Limb (tissue), 2 donors: ENCODE measurements around the gene KRT86.
"Not testable (repeated sequence)": the region's sequence is repeated elsewhere in the genome, so short reads cannot be mapped to it uniquely, and the experiment has no call there.

Experiments
- DNase-seq, 2 donors: peaks; one replicate each; pipeline ENCODE4 v3.0.0-alpha.2; 2016; ENCODE audit errors: extremely low spot score in 2 of 2

KRT86 gene

GRCh38 chr12:52290483-52291134 is 16.2 kb downstream of the KRT86 start:
- DNase-seq = not testable (repeated sequence)

GRCh38 chr12:52291267-52291935 is 17.0 kb downstream of the KRT86 start, which contains the start of gene KRT81:
TSS of gene KRT81 (minus strand) at chr12:52291534. CDS start at chr12:52291465, 69 bp downstream.
- DNase-seq = no peak

DNA sequence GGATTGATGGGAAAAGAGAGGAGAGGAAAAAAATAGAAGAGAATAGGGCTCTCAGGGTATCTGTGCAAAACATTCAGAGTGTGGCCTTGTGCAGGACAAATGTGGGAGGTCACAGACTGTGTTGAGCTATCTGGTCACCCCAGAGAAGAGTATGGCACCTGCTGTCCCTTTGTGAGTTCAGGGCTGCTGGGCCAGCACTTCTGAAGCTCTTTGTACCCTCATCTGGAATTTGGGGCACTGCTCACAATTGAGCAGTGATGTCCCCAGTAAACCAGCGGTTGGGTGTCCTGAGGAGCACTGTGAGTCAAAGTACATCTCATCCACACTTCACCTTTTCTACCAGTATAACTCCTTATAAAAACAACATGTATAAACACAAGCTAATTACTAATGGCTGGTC is 19.5 kb downstream of the KRT86 start:
- DNase-seq = no peak

GRCh38 chr12:52294803-52295202 is 20.4 kb downstream of the KRT86 start:
- no peak for DNase-seq

- no peak for DNase-seq
Measured at GRCh38 chr12:52295663-52296062, 21.2 kb downstream of the KRT86 start.

DNA sequence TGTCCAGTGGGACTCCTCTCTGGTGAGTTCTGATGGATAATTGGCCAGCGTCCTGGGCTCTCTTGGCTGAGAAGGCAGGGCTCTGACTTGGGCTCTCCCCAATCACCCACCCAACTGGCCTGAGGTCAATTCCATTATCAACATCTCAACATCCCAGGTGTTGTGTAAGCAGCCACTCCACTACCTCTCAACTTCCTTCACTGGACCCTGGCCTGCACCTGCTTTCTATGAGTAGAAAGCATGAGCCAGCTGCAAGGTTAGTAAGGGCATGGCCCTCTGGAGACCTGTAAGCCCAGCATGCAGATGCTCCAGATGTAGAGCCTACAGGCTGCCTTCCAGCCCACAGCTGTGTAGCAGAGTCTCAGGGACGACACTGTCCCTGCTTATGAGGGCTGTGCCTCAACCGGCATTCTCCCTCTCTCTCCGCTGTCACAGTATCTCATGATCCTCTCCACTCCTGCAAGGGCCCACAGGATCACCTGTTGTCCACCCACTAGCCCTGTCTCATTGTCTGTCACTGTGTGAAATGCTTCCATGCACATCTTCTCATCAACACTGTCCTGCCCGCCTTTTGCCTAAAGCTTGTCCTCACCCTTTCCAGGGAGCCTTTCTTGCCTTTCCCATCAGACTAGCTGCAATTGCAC is 22.2 kb downstream of the KRT86 start:
- no peak for DNase-seq

GRCh38 chr12:52298677-52299190 is 24.3 kb downstream of the KRT86 start:
- DNase-seq = no peak

- no peak for DNase-seq
Measured at GRCh38 chr12:52300796-52301691, 26.6 kb downstream of the KRT86 start.

GRCh38 chr12:52301721-52302120 is 27.3 kb downstream of the KRT86 start:
- DNase-seq = not testable (repeated sequence)

DNA sequence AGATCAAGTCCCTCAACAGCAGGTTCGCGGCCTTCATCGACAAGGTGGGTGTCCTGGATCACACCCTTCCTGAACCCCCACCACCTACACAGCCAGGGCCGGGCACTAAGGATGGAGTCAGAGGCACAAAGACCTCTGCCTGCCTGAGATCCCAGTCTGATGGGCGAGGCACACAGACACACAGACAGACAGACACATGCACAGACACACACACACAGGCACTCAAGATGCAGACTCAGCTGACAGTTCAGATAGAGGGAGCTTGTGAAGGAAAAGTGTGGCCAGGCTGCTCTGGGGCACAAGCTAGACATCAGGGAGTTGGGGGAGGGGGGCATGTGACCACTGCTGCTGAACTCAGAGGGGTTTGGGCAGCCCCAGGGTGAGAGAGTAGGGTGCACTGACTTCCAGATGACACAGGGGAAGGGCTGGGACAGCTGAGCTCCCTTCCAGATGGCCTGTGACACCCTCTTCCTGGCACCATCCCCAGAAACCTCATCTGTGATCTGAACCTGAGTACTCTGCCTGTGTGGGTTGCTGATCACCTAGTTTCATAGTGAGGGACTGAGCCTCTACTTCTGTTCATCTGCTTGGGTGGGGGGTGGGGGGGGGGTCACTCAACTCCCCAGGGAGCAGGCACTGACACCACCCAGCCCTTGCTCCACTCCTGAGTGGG is 27.9 kb downstream of the KRT86 start:
- not testable (repeated sequence) for DNase-seq

GRCh38 chr12:52304941-52305411 is 30.5 kb downstream of the KRT86 start:
- not testable (repeated sequence) for DNase-seq

- no peak for DNase-seq
Measured at GRCh38 chr12:52305921-52306705, 31.7 kb downstream of the KRT86 start.

- DNase-seq = no peak
Measured at GRCh38 chr12:52306731-52307130, 32.3 kb downstream of the KRT86 start.

DNA sequence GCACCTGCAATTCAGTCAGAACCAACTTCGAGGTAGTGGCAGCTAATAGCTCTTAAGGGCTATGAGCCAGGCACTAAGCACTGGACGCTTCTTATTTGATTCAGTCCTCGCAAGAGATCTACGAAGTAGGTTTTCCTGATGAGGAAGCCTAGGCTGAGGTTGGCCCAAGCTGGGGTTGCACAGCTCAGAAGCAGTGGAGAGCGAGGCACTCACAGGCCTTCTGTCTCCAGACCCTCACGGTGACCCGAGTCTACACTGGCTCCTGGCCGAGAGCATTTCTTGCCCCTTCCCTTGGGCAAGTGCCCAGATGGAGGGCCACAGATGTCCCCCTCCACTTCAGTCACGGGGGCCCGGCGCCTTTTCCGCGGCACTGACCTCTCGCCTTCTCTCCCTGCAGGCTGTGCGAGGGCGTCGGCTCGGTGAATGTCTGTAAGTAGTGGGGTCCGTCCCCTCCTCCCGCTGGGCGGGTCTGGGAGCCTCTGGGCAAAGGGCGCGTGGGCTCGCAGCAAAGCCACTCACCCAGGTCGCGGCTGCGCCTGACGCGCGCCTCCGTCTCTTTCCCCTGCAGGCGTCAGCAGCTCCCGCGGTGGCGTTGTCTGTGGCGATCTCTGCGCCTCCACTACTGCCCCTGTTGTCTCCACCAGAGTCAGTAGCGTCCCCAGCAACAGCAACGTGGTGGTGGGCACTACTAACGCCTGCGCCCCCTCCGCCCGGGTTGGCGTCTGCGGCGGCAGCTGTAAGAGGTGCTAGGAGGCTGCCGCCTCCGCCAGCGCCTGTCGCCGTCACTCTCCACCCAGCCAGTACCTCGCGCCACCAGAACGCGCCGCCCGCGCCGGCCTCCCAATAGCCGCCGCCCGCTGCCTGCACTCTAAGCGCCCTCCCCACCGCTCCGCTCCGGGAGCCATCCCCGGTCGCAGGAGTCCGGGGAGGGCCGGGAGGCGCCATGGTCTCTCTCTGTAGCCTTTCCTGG is 33.7 kb downstream of the KRT86 start:
- DNase-seq = peak; percentile 68 to 82

DNA sequence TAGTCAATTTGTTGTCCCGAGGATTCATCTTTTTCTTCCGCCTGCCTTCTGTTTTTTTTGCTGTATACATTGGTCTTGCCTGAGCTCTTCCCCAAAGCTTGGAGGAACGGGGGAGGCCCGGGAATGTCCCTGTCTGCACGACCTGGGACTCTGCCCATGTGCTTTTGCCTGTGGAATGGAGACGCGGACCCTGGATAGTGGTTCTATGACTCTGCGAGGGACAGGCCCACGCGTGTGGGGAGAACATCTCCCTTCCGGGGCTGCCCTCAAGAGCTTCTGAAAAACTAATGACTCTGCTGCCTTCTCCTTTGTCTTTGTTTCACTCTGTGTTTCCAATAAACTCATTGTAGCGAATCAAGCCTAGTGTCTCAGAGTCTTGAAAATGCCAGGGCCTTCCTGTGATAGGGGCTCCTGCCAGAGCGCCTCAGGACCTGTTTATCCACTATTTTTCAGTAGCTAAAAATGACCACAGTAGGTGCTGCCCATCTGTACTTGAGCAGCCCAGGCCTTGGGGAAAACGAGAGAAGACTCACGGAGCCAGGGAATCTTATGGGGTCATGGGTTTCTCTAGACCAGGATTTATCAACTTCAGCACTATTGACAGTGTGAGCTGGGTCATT is 34.5 kb downstream of the KRT86 start:
- DNase-seq = no peak

GRCh38 chr12:52310622-52311284 is 36.3 kb downstream of the KRT86 start:
- no peak for DNase-seq

GRCh38 chr12:52311285-52311648 is 36.8 kb downstream of the KRT86 start:
- peak in 1 of 2 donors; percentile 18 for DNase-seq

- DNase-seq = no peak
Measured at GRCh38 chr12:52312086-52312485, 37.6 kb downstream of the KRT86 start.
